HEK293T (cell line): Measurements from ENCODE around the gene ARHGAP28.

Experiments used
- BHLHE40 ChIP-seq: fragments of 450-650 bp; IDR thresholded peaks from 2 replicates; pipeline ENCODE4 v1.6.1; 2016; ENCODE audit warnings: mild to moderate bottlenecking, moderate library complexity, borderline replicate concordance
- CTBP1 ChIP-seq: fragments of 450-650 bp; IDR thresholded peaks from 2 replicates; pipeline ENCODE4 v1.6.1; 2016; ENCODE audit warnings: borderline replicate concordance
- ELF4 ChIP-seq: fragments of 450-650 bp; IDR thresholded peaks from 2 replicates; pipeline ENCODE4 v1.6.1; 2017; ENCODE audit warnings: antibody characterized with exemption
- FOXA1 ChIP-seq: fragments of 450-650 bp; IDR thresholded peaks from 2 replicates; pipeline ENCODE4 v1.6.1; 2016; ENCODE audit warnings: mild to moderate bottlenecking
- FOXK2 ChIP-seq: fragments of 450-650 bp; IDR thresholded peaks from 2 replicates; pipeline ENCODE4 v1.6.1; 2016; ENCODE audit warnings: mild to moderate bottlenecking
- FOXM1 ChIP-seq: fragments of 450-650 bp; IDR thresholded peaks from 2 replicates; pipeline ENCODE4 v1.6.1; 2017; ENCODE audit warnings: mild to moderate bottlenecking, borderline replicate concordance
- L3MBTL2 ChIP-seq: fragments of 450-650 bp; conservative IDR thresholded peaks from 2 replicates; pipeline ENCODE4 v1.6.1; 2016; ENCODE audit warnings: mild to moderate bottlenecking
- LEF1 ChIP-seq: fragments of 450-650 bp; IDR thresholded peaks from 2 replicates; pipeline ENCODE4 v1.6.1; 2017; ENCODE audit warnings: mild to moderate bottlenecking, borderline replicate concordance
- NFRKB ChIP-seq: fragments of 450-650 bp; IDR thresholded peaks from 2 replicates; pipeline ENCODE4 v1.6.1; 2016; ENCODE audit warnings: mild to moderate bottlenecking, moderate library complexity
- PKNOX1 ChIP-seq: fragments of 450-650 bp; IDR thresholded peaks from 2 replicates; pipeline ENCODE4 v1.6.1; 2016
- SP1 ChIP-seq: fragments of 450-650 bp; IDR thresholded peaks from 2 replicates; pipeline ENCODE4 v1.6.1; 2017
- SUZ12 ChIP-seq: fragments of 450-650 bp; IDR thresholded peaks from 2 replicates; pipeline ENCODE4 v1.6.1; 2016; ENCODE audit warnings: mild to moderate bottlenecking
- ZNF384 ChIP-seq: fragments of 450-650 bp; IDR thresholded peaks from 2 replicates; pipeline ENCODE4 v1.6.1; 2016

- TF ChIP-seq BHLHE40, result no peak
- no peak for TF ChIP-seq FOXK2
- TF ChIP-seq FOXM1, result no peak
- no peak for TF ChIP-seq SUZ12
- TF ChIP-seq NFRKB, result no peak
- TF ChIP-seq PKNOX1, result no peak
- TF ChIP-seq ZNF384, result no peak
- no peak for TF ChIP-seq LEF1
- TF ChIP-seq SP1, result no peak
- TF ChIP-seq ELF4, result no peak
- no peak for TF ChIP-seq L3MBTL2
- TF ChIP-seq FOXA1, result no peak
- TF ChIP-seq CTBP1, result no peak
These were observed 62.9 kb downstream of the ARHGAP28 start for GRCh38 chr18:6792391-6792790.
